ENCODE measurements around the gene CCT7.
A peak's percentile ranks its signal among the peaks of the same experiment; 100 is the strongest.

The CCT7 gene

DNA sequence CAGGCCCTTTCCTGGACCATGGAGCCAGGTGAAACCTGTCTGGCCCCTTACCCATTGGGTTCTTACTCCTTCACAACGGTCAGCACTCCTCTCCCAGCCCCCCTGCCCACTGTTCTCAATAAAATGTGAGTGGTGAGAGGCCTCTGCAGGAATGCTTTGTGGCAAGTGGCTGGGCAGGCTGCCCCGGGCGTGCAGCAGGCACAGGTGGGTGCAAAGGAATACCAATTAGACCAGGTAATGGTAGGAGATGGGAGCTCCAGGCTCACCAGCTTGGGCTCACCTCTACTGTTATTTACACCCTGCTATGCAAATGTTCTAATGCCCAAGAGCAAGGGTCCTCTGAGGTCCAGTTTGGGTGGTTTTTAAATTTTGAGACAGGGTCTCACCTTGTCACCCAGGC lies 7.0 kb upstream of the CCT7 start:
- H2AFZ ChIP-seq (ENCODE audit: low read depth, low read length): no peak overlapping the region
- no peaks in the 10 kb centered on the region for H3K27me3 ChIP-seq (ENCODE audit: low read depth, low read length)
- no peaks in the 10 kb centered on the region for H3K79me2 ChIP-seq (ENCODE audit: low read length)
- H4K20me1 ChIP-seq (ENCODE audit: insufficient read depth, low read length): no peaks in the 10 kb centered on the region
- H3K9me3 ChIP-seq (ENCODE audit: insufficient read depth, low read length): no peaks in the 10 kb centered on the region
- no peak overlapping the region for H3K4me3 ChIP-seq (ENCODE audit: low read length)
- peaks cover 13% of the 10 kb centered on the region for H3K36me3 ChIP-seq (replicated peaks; ENCODE audit: low read depth, low read length)
- H3K9ac ChIP-seq (ENCODE audit: low read length): no peak overlapping the region
- TF ChIP-seq, protein P1, sequence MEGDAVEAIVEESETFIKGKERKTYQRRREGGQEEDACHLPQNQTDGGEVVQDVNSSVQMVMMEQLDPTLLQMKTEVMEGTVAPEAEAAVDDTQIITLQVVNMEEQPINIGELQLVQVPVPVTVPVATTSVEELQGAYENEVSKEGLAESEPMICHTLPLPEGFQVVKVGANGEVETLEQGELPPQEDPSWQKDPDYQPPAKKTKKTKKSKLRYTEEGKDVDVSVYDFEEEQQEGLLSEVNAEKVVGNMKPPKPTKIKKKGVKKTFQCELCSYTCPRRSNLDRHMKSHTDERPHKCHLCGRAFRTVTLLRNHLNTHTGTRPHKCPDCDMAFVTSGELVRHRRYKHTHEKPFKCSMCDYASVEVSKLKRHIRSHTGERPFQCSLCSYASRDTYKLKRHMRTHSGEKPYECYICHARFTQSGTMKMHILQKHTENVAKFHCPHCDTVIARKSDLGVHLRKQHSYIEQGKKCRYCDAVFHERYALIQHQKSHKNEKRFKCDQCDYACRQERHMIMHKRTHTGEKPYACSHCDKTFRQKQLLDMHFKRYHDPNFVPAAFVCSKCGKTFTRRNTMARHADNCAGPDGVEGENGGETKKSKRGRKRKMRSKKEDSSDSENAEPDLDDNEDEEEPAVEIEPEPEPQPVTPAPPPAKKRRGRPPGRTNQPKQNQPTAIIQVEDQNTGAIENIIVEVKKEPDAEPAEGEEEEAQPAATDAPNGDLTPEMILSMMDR (IDR thresholded peaks at IDR 0.05; ENCODE audit: low read depth, low read length): no peak
- TF ChIP-seq EZH2phosphoT487 (IDR thresholded peaks at IDR 0.05; ENCODE audit: low read depth): no peak
- H3K27ac ChIP-seq (ENCODE audit: low read length): no peak overlapping the region
- H3K4me2 ChIP-seq (ENCODE audit: low read length): no peak overlapping the region
- H3K4me1 ChIP-seq (ENCODE audit: low read length): no peaks in the 10 kb centered on the region

DNA sequence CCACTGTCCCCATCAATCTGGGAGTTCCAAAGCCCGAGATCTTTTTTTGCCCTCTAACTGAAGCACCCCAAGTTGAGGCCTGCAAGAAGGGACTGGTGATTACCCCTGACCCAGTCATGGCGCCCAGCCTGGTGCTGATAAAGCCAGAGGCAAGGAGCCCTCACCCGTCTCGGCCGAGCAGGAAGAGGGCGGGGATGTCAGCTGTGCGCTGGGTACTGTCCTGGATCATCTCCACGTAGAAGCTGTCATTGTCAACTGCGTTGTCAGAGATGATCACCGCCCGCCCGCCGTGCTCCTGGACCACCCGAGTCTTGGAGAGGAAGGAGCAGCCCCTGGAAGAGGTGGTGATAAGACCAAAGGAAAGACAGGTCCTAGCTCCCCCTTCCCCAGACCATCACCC lies 5.5 kb upstream of the CCT7 start:
- H3K9me3 ChIP-seq (ENCODE audit: insufficient read depth, low read length): no peaks in the 10 kb centered on the region
- peaks cover 6% of the 10 kb centered on the region for H3K36me3 ChIP-seq (replicated peaks; ENCODE audit: low read depth, low read length)
- H2AFZ ChIP-seq (ENCODE audit: low read depth, low read length): no peak overlapping the region
- no peak overlapping the region for H3K4me2 ChIP-seq (ENCODE audit: low read length)
- H3K9ac ChIP-seq (ENCODE audit: low read length): no peak overlapping the region
- H3K4me3 ChIP-seq (ENCODE audit: low read length): no peak overlapping the region
- H3K79me2 ChIP-seq (ENCODE audit: low read length): no peaks in the 10 kb centered on the region
- TF ChIP-seq EZH2phosphoT487 (IDR thresholded peaks at IDR 0.05; ENCODE audit: low read depth): no peak
- TF ChIP-seq, protein P1 (IDR thresholded peaks at IDR 0.05; ENCODE audit: low read depth, low read length): no peak
- no peaks in the 10 kb centered on the region for H4K20me1 ChIP-seq (ENCODE audit: insufficient read depth, low read length)
- H3K4me1 ChIP-seq (ENCODE audit: low read length): peaks cover 4% of the 10 kb centered on the region
- H3K27ac ChIP-seq (ENCODE audit: low read length): no peak overlapping the region
- H3K27me3 ChIP-seq (ENCODE audit: low read depth, low read length): no peaks in the 10 kb centered on the region

DNA sequence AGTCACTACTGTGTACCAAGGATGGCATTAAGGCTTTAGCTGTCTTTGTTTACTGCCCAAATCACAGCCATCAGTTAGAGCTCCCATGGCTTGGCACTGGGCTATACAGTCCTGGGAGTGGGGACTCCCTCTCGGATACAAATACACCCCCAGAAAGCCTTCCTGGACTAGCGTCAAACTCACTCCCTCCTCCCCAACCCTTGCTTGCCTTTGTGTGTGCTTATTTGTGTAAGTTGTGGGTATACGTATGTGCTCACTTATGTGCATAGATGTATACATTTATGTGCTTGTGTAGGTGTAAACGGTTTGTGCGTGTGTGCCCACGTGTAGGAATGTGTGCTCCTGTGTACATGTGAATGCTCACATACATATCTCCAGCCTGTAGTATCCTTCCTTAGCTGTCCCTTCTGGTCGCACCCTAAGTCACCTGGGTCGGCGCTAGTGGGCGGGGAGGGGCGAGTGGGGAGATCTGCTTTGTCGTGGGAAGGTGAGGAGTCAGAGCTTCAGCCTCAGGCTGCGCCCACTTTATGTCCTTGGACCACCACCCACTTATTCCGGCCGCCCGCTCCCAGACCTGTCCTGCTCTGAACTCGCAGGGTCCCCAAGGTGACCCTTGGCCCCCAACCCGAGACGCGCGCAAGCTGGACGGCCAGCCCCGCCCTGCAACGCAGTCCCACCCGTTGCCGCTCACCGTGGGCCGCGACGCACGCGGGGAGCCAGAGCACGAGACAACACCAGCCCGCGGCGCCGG lies 1.5 kb upstream of the CCT7 start:
- TF ChIP-seq, protein P1 (IDR thresholded peaks at IDR 0.05; ENCODE audit: low read depth, low read length): 0 out of 2 replicates have a peak, but pooled peaks have one; percentile 6
- no peak for TF ChIP-seq EZH2phosphoT487 (IDR thresholded peaks at IDR 0.05; ENCODE audit: low read depth)
- Histone ChIP-seq H3K4me3 (ENCODE audit: low read length) (peak overlapping the region; percentile 99), H3K27ac (ENCODE audit: low read length) (no peak overlapping the region), H3K79me2 (ENCODE audit: low read length) (peaks cover 36% of the 10 kb centered on the region), H3K4me1 (ENCODE audit: low read length) (peaks cover 18% of the 10 kb centered on the region), H4K20me1 (ENCODE audit: insufficient read depth, low read length) (peaks cover 30% of the 10 kb centered on the region), H3K36me3 (replicated peaks; ENCODE audit: low read depth, low read length) (peaks cover 5% of the 10 kb centered on the region), H3K9me3 (ENCODE audit: insufficient read depth, low read length) (no peaks in the 10 kb centered on the region), H3K9ac (ENCODE audit: low read length) (peak overlapping the region; percentile 48), H2AFZ (ENCODE audit: low read depth, low read length) (peak overlapping the region; percentile 35; the same call in 1 of the 2 replicates), H3K27me3 (ENCODE audit: low read depth, low read length) (no peaks in the 10 kb centered on the region), H3K4me2 (ENCODE audit: low read length) (peak overlapping the region; percentile 90)

DNA sequence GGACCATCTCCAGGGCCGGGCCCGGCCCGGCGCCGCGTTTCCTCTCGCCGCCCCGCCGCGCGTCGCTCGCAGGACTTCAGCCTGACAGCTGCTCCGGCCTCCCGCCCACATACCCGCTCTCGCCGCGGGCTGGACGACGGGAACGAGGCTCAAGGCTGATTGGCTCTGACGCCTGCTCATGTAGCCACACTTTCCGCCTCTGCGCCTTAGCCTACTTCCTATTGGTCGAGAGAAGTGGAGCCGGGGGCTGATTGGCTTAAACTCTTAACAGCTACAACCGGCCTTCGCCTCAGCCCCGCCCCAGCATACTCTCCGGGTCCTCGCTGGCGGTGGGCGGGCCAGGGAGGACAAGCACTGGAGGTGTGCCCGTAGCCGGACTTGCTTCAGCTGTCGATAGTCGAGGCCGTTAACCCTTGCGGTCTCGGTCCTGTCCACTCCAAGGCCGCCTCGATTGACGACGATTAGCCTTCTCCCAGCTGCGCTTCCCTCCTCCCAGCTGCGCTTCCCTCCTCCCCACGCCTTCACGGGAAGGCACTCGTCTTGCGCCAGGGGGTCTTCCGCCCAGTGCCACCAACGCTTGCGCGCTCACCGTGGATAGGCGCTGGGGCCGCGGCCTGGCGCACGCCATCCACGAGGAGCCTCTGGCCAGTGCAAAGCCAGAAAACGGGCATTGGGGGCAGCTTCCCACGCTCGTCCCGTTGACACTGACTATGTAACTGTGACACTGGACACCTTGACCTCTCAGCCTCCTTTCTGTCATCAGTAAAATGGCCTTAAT lies 765 bp upstream of the CCT7 start, which contains the start of gene PRADC1:
Gene PRADC1, minus strand, starts transcription at position 86 of the 778 bp plus-strand sequence. Its CDS starts 79 bp downstream, at position 7.
- Histone ChIP-seq H4K20me1 (ENCODE audit: insufficient read depth, low read length) (peaks cover 36% of the 10 kb centered on the region), H3K9ac (ENCODE audit: low read length) (peak within 1 kb of the TSS; percentile 72), H3K27me3 (ENCODE audit: low read depth, low read length) (no peaks in the 10 kb centered on the region), H2AFZ (ENCODE audit: low read depth, low read length) (peak within 1 kb of the TSS; percentile 98), H3K4me1 (ENCODE audit: low read length) (peaks cover 18% of the 10 kb centered on the region), H3K79me2 (ENCODE audit: low read length) (peaks cover 43% of the 10 kb centered on the region), H3K9me3 (ENCODE audit: insufficient read depth, low read length) (no peaks in the 10 kb centered on the region), H3K27ac (ENCODE audit: low read length) (peak within 1 kb of the TSS; percentile 41), H3K4me2 (ENCODE audit: low read length) (peak within 1 kb of the TSS; percentile 97), H3K36me3 (replicated peaks; ENCODE audit: low read depth, low read length) (peaks cover 9% of the 10 kb centered on the region), H3K4me3 (ENCODE audit: low read length) (peak within 1 kb of the TSS; percentile 99)
- no peak for TF ChIP-seq EZH2phosphoT487 (IDR thresholded peaks at IDR 0.05; ENCODE audit: low read depth)
- TF ChIP-seq, protein P1 (IDR thresholded peaks at IDR 0.05; ENCODE audit: low read depth, low read length): no peak
